Caki2 (cell line): ENCODE measurements around the gene IRS1. TPM values are rescaled to one million over a fixed set of nuclear protein-coding genes. Genes with fewer than 3 reads are reported as not detected.

Experiments used
- DNase-seq: peaks from one replicate; pipeline ENCODE4 v3.0.0-alpha.2; 2015; ENCODE audit warnings: low read depth
- in situ Hi-C: cut with HindIII; loops from 2 replicates; pipeline ENCODE4 v1.10.0; 2016; ENCODE audit warnings: low sequenced_read_pairs, low pct_unique_long_range_greater_than_20kb, mixed read lengths
- total RNA-seq: library from RNA; depleted of rRNA; stranded (reverse); fragments of >200 nt; shearing (Covaris generic); gene quantifications from 2 replicates; pipeline ENCODE4 v1.2.3, GENCODE V29; 2014; ENCODE audit warnings: low replicate concordance

IRS1 gene
- total RNA-seq, 1 experiment from 2014 or later: 5.8 TPM

DNA sequence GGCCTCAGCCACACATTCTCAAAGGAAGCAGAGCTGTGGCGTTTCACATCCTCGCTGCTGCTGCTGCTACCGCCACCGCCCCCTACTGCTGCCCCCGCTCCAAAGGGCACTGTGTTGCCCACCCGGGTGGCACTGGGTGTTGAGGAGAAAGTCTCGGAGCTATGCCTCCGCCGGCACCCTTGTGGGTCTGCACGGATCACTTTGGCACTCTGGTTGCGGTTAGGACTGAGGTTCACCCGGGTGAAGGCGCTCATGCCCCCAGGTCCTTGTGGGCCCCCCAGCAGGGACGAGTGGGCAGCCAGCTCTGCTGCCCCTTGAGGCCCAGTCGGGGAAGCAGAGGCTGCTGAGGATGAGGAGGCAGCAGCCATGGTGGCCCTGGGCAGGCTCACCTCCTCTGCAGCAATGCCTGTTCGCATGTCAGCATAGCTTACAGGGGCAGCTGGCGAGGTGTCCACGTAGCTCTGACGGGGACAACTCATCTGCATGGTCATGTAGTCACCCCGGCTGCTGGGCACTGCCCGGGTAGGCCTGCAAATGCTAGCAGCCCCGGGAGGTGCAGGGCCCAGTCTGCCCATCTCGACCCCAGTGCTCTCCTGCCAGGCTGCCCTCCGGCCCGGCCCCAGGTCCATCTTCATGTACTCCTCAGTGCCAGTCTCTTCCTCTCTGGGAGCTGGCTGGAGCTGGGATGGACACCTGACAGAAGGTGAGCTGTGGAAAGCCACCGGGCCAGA lies 4.2 kb downstream of the IRS1 start:
- in situ Hi-C loops: no loop called here
- DNase-seq: no peak

DNA sequence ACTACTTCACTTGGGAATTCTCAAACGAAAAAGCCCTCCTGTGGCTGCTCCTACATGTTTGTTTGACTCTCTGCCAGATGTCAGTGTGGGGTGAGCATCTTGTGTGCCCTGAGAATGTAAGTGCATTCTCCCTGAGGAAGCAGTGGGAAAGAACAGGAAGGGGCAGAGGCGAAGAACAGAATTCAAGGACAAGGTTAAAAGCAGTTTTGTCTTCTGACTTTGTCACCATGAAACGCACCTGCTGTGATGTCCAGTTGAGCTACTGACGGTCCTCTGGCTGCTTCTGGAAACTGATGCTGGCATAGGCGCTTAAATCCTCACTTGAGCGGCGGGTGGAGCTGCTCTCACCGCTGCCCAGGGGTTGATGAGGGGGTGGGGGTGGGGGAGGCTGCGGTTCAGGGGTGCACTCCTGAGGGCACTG lies 4.9 kb downstream of the IRS1 start:
- in situ Hi-C loops: no loop called here
- DNase-seq: no peak

DNA sequence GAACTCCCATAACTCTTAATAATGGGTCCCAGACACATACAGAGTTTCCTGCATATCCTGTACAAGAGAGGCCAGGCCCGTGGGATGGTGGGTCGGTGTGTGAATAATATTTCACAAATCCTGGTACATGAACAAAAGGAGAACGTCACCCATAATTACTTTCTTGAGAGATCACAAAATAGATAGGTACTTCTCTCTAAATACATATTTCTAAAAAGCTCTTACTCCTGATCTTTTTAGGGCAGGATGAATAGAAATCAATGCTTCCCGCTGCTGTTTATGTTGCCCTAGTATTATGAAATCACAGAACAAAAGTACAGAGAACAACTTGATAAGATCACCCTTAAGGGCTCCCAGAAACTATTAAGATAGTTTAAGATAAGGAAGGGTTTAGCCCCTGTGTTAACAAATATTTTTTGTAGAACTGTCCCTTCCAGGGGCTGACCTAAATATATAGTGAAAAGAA lies 5.4 kb downstream of the IRS1 start:
- DNase-seq: no peak
- in situ Hi-C loops: no loop called here

DNA sequence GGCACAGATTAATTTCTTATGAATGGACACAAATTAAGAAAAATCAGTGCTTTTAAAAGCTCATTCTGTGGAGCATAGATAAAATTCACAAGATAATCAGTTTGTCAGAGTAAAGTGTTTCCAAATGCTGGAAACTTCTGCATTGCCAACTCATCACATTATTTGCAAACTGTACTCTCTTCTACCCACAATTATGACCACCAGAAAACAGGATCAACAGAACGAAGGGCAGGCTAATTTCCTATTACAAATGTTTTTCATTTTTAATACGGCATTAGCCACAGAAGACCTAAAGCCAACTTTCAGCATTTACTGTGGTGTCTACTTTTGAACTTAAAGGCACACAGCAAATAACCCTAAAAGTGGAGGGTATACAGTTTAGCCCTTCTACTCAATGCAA lies 6.0 kb downstream of the IRS1 start:
- in situ Hi-C loops: no loop called here
- DNase-seq: no peak

DNA sequence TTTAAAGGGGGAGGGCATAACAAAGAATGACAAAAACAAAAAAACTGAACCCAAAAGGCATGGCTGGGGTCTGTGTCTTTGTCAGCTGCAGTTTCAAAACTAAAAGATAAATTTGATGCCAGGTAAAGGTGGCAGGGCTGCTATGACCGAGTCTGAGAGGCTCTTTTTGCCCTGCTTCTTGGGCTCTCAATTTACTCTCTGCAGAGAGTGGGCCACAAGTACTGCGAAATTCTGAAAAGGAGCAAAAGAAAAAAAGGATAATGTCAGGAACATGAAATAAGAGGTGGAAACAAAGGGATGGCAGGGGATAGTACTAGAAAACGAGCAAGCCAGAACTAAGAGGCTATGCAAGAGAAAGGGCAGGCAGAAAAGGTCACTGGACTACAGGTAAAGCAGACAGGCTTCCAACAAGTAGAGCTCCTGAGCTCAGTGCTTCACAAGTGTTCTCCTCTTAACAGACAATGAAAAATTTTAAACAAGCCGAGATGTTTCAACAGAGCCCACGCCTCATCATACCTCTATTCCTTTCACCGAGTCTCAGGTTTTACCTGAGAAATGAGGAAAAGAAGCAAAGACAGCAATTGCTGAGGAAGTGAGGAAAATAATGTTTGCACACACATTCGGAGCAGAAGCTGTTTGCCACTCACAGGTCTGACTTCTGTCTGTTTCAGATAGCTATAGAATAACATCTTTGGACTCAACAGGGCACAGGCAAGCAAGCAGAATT lies 7.3 kb downstream of the IRS1 start:
- peak; percentile 39 for DNase-seq
- in situ Hi-C loops: no loop called here

DNA sequence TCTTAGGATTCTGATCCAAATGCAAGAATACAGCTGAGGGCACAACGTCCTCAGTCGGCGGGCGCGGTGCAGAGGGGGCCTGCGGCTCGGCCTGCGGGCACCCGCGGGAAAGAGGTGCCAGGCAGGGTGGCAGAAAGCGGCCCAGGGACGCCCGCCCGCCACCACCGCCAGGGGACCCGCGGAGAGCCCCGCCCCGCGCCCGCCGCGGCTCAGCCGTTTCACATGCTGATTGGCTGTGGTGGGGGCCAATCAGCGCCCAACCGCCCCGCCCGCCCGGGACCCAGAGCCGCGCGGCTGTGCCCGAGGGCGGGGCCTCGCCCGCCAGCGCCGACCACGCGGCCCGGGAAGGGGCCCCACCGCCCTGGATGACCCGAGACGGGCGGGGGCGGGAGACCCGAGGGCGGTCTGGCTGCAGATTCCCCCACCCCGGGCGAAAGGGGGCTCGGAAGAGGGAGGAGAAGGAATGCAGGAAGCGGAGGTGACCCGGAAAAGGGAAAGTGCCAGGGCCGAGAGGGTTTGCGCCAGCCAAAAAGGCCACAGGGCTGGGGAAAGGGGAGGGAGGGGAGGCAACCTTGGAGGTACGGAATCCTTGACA lies 8.0 kb downstream of the IRS1 start:
- in situ Hi-C loops: no loop called here
- peak; percentile 85 for DNase-seq

DNA sequence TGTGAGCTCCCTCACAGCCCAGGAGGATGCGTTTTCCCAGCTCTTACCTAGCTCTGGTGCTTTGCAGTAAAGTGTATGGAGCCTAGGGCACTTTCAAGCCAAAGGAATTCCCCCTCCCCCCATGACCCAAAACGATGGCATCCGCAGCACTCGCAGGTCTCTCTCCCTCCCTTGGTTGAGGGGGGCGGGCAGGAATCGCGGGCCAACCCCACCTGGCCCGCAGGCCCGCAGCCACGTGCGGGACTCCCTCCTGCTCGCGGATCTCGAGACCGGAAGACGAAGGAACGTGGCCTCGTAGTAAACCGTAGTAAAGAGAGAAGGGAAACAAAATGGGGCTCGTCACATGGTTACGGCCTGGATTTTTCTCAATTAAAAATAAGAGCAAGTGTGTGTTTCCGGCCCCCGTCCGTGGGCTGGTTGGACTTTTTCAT lies 8.5 kb downstream of the IRS1 start:
- peak; percentile 79 for DNase-seq
- in situ Hi-C loops: no loop called here

DNA sequence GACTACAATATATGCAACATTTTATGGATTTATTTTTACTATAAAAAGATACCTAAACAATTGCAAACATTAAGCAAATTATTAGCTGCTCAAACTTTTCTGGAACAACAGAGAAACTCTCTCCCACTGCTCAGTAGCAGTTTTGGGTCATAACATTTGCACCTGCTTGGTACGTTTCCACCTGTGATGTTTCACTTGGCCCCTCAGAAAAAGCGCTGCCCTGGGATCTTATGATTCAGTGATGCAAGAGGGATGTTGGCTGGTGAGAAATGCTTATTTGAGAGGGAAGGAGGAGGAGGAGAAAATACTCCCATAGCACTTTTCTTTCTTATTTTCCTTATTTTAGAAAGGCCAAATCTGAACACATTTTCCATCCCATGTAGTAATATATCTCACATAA lies 9.2 kb downstream of the IRS1 start:
- in situ Hi-C loops: no loop called here

DNA sequence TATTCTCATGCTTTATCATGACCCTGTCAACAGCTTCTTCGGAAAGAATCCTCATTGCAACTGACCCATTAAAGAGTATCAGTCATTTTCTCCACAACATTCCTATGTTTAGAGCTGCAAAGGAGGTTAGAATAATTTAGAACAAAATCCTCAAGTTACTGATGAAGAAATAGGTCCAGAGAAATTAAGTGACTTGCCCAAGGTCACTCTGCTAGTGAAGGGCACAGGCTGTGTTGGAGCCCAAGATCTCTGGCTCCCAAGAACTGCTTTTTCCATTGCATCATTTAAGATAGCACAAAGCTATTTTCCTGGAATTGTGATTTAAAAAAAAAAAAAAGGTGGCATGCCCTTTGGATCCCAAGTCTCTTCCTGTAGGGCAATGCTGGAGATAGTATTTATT lies 9.6 kb downstream of the IRS1 start:
- no peak for DNase-seq
- in situ Hi-C loops: no loop called here

More for the DNA sequence above, 9.2 kb downstream of the IRS1 start:
- no peak for DNase-seq

DNA sequence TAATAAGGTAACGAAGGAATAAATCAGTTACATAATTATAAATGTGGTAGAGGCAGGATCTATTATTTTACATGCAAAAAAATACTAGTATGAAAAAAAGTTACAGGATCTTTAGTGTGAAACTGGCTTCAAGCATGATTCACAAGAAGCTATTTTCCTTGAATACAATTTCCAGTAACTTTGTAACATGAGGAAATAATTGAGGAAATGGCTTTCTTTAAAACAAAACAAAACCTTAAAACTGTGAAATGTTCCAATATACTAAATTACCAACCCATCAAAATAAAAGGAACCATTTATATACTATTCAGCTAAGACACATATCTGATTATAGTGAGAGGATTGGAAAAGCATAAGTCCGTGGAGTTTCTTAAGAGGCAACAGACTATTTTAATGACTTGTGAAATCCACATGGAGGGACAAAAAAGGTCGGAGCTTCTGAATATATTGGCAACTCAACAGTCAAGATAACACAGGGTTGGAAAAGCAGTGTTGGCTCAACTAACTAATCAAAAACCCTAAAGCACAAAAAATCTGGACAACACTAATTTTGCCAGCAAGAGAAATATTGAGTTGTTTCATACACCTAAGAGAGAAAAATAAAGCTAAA lies 10.6 kb downstream of the IRS1 start:
- in situ Hi-C loops: no loop called here
- DNase-seq: no peak

DNA sequence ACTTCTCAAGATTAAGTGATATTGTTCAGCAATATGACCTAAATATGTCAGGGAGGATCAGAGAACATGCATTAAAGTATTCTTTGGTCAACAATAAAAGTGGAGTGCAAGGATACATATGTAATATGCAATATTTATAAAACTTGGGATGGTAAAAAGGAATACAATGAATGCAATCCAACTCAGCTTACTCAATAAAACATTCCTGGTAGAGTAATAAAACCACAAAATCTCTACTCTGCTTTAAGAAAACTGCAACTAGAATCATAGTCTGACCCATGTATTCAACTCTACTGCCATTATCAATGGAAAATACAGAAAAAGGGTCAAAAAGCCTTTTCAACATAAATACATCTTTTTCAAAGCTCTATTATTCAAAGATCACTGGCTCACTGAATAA lies 11.6 kb downstream of the IRS1 start:
- no peak for DNase-seq
- in situ Hi-C loops: no loop called here

DNA sequence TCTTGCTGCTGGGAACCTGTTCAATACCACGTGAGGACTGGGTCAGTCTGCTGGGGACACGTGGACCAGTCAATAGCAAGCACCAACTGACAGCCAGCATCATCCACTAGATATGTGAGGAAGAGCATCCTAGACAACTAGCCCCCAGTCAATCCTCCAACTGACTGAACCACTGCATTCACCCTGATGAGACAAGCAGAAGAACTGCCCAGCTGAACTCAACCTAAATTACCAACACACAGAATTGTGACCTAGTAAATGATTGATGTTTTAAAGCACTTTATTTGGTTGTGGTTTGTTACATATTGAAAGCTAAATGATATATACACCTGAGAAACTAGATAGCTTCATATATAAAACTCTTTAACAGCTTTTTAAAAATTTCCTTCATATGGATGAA lies 15.7 kb downstream of the IRS1 start:
- no peak for DNase-seq

DNA sequence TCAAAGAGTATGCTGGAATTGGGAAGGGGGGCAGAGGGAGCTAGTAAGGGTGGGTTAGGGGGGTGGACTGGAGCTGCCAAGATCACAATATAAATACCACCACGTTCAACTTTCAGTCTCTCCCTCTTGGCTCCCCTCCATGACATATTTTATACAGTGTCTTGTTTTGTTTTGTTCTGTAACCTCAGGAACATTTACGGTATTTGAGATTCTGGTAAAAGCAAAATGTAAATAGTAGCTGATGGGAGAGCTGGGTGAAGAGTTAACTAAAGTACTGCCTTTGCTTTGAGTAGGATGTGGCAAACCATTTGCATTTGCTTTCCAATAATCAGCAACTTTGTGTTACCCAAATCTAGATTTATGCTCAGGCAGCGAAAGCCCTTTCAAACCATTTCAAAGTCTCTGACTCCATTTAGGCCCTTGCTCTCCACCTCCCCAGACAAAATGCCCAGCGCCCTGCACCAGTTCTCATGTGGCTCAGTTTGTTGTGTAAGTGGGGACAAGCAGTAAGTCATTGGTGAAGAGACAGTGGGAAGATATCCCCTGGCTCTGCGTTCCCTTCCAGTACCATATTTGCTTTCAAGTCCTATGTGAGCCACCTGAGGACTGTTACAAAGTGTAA lies 17.4 kb downstream of the IRS1 start:
- DNase-seq: no peak
- in situ Hi-C loops: no loop called here

More for the DNA sequence above, 15.7 kb downstream of the IRS1 start:
- in situ Hi-C loops: no loop called here

DNA sequence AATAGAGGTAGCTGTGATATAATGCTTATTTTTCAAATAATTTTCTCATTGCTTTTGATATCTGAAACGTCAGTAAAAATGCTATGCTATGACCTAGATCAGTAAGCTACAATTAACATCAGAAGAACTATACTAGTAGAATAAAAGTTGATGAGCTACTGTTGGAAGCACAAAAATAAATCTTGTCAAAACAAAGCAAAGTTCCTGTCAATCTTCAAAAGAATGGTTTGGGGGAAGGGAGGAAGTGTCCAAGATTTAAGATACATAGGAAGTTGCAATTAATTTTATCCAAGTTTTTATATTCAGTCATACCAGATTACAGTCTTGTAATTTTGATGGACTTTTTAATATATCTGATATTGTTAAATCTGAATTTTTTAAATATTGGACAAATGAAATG lies 19.2 kb downstream of the IRS1 start:
- no peak for DNase-seq

DNA sequence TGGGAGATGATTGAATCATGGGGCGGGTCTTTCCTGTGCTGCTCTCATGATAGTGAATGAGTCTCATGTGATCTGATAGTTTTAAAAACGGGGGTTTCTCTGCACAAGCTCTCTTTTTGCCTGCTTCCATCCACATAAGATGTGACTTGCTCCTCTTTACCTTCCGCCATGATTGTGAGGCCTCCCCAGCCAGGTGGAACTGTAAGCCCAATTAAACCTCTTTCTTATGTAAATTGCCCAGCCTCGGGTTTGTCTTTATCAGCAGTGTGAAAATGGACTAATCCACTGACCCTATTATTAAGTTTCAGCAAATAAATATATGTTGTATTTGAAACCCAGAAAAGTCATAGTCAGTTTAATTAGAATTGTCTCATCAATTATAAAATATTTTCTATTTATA lies 22.0 kb downstream of the IRS1 start:
- DNase-seq: no peak
- in situ Hi-C loops: no loop called here

More for the DNA sequence above, 19.2 kb downstream of the IRS1 start:
- in situ Hi-C loops: no loop called here

DNA sequence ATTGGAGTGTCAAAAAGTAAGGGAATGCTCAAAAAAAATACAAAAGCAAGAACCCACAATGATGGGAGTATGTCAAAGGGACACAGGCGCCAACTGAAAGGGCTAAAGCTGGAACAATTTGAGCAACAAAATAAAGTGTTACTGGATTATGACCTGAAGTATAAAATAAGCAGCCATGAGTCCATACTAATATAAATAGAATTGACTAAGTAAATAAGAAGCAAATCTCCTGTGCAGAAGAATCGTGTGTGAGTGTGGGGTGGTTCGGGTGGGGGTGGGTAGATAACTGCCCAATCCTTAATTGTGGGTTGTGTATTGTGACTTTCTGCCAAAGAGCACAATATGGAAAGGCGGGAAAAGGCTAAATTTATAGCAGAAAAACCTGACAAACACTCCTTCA lies 23.5 kb downstream of the IRS1 start:
- no peak for DNase-seq
- in situ Hi-C loops: no loop called here

DNA sequence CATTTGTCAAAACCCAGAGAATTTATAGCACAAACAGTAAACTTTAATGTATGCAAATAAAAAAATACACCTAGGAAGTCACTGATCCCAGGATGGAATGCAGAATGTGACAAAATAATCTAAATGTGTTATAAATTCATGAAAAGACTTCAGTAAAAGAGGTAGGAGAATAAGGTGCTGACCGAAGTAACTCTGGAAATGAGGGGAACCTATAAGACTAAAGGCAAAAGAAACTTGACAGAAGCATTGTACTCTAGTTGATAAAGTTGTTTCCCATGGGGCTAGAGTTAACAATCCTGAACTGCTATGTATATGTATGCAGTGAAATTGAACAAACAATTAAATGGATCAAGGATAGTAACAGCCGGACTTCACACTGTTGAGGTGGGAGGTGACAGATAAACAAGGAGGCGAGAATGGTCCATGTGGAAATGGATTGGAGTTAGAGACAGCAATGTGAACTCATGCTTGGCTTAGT lies 24.5 kb downstream of the IRS1 start:
- no peak for DNase-seq
- in situ Hi-C loops: no loop called here

DNA sequence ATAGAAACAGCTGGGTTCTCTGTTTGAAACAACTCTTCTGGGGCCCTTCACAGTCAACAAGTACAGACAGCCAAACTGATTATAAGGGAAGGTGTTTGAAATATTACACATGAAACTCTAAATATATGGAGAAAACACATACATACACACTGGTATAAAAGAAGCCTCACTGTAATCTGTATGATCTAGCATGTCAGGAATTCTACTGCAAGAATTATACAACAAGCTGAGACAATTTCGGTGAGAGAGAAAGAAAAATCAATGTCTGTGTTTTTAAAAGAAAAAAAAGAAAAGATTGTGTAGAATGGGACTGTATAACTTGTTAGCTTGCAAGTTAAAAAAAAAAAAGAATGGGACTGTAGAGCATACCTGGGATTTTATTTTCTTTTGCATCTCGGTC lies 26.3 kb downstream of the IRS1 start:
- in situ Hi-C loops: no loop called here
- no peak for DNase-seq
